ENCODE results near the gene ATOH8. TPM values are rescaled to one million over a fixed set of nuclear protein-coding genes. Genes with fewer than 3 reads are reported as not detected.

The ATOH8 gene
- polyA plus RNA-seq, 1 donor: 5.1 TPM

DNA sequence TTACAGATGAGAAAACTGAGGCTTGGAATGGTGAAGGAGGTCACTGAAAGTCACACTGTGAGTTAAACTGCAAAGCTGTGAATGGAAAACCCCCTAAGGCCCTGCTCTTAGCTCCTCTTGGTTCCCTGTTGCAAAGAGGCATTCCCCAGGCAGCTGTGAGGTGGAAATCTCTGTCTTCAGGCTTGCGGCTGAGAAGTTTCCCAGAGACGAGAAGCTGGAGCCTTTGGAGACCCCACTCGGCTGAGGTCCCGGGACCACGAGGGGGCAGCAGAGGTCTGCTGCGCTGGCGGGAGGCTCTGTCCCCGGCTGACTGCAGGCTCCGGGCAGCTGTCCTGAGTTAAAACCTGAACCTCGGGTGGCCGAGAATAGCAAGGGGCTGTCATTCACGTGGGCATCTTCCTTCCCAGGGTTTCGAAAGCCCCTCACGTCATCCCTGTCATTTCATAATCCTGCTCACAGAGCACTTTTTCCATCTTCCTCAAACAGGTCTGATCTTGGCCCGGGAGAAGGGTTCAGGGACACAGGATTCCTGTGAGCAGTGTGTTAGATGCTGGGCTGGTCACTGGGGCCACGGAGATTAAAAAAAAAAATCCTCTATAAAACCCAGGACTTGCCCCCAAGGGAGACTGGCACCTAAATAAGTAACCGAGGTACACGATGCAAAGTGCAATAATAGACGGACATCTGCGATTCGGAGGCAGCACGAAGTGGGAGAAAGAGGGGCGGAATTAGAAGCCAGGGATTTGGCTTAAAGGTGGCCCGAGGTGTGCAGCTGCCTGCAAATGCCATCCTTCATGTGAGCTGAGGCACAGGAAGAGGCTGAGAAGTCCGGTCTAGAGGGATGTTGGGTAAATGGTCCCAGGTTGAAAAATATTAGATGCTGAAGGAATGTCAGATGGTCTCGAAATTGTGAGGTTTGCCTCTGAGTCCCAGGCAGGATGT, 24.6 kb upstream of the ATOH8 start:
- DNase-seq: peak; percentile 54 to 67
- Histone ChIP-seq H3K27me3 (ENCODE audit: control insufficient read depth, insufficient read depth, low read length) (peaks cover 10% of the 10 kb centered on the region), H3K4me3 (ENCODE audit: low read length) (no peak overlapping the region), H3K27ac (ENCODE audit: low read length) (no peak overlapping the region), H3K36me3 (ENCODE audit: control insufficient read depth, insufficient read depth, low read length) (no peaks in the 10 kb centered on the region), H3K4me1 (ENCODE audit: control insufficient read depth, insufficient read depth, low read length) (no peaks in the 10 kb centered on the region), H3K9me3 (ENCODE audit: control insufficient read depth, low read depth, low read length) (no peaks in the 10 kb centered on the region)
- WGBS (ENCODE audit: insufficient coverage, low lambda C conversion rate): 35% methylated on average over 2 of the region's 26 CpGs

DNA sequence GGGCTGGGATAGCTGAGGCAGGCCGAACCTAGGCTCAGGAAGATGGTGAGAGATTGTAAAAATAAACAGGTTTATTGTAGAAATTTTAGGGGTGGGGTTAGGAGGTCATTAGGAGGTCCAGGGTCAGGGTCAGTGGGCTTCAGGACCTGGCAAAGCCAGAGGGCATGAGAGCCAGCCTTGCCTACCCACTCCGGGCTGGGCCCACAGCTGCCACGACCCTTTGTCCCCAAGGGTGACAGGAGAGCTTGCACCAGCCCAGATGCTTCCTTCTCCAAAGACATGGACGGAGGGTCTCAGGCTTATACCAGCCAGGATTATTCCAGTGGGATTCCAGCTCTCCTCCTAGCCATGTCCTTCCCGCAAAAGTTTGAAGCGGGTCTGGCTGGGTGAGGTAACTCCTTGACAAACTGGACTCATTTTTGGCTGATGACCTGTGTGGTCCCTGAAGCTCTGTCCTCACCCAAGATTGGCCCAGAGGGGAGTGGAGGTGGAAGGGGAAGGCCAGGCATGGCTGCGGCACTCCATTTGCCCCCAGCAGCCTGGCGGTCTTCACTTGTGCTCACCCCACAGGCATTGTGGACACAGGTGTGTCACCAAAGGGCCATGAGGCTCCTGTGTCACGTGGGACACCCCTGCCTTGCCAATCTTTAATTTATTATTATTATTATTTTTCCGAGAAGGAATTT, 23.8 kb upstream of the ATOH8 start:
- DNase-seq: no peak
- no CpG with 5 or more reads among the region's 10 CpGs for WGBS (ENCODE audit: insufficient coverage, low lambda C conversion rate)

DNA sequence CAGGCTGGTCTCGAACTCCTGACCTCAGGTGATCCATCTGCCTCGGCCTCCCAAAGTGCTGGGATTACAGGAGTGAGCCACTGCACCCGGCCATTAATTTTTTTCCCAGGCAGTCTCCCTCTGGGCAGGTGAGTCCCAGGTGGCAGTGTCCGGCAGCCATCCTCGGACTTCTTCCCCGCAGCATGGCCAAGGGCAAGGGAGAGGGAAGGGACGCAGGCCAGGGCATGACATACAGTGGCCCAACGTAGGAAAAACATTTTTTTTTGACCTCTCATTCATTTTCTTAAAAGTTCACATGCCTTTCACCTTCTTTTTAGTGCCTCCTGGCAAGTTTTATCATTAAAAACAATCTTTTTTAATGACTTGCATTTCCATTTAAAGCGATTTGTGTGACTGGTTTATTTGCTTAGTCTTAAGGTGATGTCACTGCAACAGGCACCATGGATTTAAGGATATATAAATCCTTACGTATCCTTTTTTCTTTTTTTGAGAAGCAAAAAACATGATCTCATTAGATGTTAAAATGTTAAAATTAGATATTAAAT, 23.0 kb upstream of the ATOH8 start:
- 100% methylated on average over 1 of the region's 10 CpGs for WGBS (ENCODE audit: insufficient coverage, low lambda C conversion rate)
- Histone ChIP-seq H3K27ac (ENCODE audit: low read length) (no peak overlapping the region), H3K4me3 (ENCODE audit: low read length) (no peak overlapping the region), H3K9me3 (ENCODE audit: control insufficient read depth, low read depth, low read length) (no peaks in the 10 kb centered on the region), H3K36me3 (ENCODE audit: control insufficient read depth, insufficient read depth, low read length) (no peaks in the 10 kb centered on the region), H3K27me3 (ENCODE audit: control insufficient read depth, insufficient read depth, low read length) (peaks cover 15% of the 10 kb centered on the region), H3K4me1 (ENCODE audit: control insufficient read depth, insufficient read depth, low read length) (no peaks in the 10 kb centered on the region)
- no peak for DNase-seq

More for the DNA sequence above, 23.8 kb upstream of the ATOH8 start:
- Histone ChIP-seq H3K4me3 (ENCODE audit: low read length) (no peak overlapping the region), H3K27me3 (ENCODE audit: control insufficient read depth, insufficient read depth, low read length) (peaks cover 15% of the 10 kb centered on the region), H3K36me3 (ENCODE audit: control insufficient read depth, insufficient read depth, low read length) (no peaks in the 10 kb centered on the region), H3K9me3 (ENCODE audit: control insufficient read depth, low read depth, low read length) (no peaks in the 10 kb centered on the region), H3K4me1 (ENCODE audit: control insufficient read depth, insufficient read depth, low read length) (no peaks in the 10 kb centered on the region), H3K27ac (ENCODE audit: low read length) (no peak overlapping the region)

DNA sequence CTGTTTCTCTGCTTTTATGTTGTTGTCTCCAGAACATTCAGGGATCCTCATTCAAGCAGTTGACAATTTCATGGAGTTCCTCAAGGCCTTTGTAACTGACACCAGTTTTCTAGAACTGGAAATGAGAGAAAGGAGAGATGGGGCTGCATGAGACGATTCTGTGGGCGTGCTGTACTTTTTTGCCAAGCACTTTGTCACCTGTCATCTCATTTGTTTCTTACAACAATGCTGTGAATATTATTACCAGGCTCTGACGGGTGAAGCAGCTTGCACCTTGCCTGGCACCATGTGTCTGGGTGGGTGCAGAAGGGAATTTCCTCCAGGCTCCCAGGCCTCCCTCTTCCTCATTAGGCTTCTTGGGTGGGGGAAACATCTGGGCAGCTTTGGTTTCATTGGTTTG, 22.2 kb upstream of the ATOH8 start:
- Histone ChIP-seq H3K27me3 (ENCODE audit: control insufficient read depth, insufficient read depth, low read length) (peaks cover 15% of the 10 kb centered on the region), H3K4me1 (ENCODE audit: control insufficient read depth, insufficient read depth, low read length) (no peaks in the 10 kb centered on the region), H3K4me3 (ENCODE audit: low read length) (no peak overlapping the region), H3K27ac (ENCODE audit: low read length) (no peak overlapping the region), H3K36me3 (ENCODE audit: control insufficient read depth, insufficient read depth, low read length) (no peaks in the 10 kb centered on the region), H3K9me3 (ENCODE audit: control insufficient read depth, low read depth, low read length) (no peaks in the 10 kb centered on the region)
- DNase-seq: no peak
- no CpG with 5 or more reads among the region's 3 CpGs for WGBS (ENCODE audit: insufficient coverage, low lambda C conversion rate)

DNA sequence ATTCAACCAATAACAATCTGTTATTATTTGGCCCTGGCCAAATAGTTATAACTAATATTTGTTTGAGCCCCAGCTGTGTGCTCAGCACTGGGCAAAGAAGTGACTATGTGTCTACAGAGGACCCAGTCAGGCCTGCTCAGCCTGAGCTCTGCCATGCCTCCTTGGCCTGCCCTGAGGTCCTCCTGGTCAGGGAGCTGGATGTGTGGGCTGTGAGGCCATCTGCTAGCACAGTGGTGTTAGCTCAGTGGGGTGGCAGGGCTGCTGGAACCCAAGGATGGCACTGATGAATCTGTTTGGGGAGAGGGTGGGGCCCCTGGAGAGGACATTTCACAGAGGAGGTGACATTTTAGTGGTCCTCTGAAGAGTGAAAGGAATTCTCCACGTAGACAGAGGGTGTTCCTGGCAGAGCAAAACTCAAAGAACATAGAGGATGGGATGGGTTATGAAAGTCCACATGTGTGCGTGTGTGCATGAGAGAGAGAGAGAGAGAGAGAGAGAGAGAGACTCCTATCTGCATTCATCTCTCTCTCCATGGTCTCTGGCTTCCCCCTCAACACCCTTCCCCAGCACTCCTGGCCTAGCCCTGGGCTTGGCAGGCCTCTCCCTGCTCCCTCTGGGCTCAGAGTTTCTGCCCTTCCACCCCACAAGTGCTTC, 21.2 kb upstream of the ATOH8 start:
- Histone ChIP-seq H3K4me1 (ENCODE audit: control insufficient read depth, insufficient read depth, low read length) (no peaks in the 10 kb centered on the region), H3K27me3 (ENCODE audit: control insufficient read depth, insufficient read depth, low read length) (peaks cover 15% of the 10 kb centered on the region), H3K27ac (ENCODE audit: low read length) (no peak overlapping the region), H3K36me3 (ENCODE audit: control insufficient read depth, insufficient read depth, low read length) (no peaks in the 10 kb centered on the region), H3K9me3 (ENCODE audit: control insufficient read depth, low read depth, low read length) (no peaks in the 10 kb centered on the region), H3K4me3 (ENCODE audit: low read length) (no peak overlapping the region)
- WGBS (ENCODE audit: insufficient coverage, low lambda C conversion rate): no CpG with 5 or more reads among the region's 2 CpGs
- DNase-seq: no peak

DNA sequence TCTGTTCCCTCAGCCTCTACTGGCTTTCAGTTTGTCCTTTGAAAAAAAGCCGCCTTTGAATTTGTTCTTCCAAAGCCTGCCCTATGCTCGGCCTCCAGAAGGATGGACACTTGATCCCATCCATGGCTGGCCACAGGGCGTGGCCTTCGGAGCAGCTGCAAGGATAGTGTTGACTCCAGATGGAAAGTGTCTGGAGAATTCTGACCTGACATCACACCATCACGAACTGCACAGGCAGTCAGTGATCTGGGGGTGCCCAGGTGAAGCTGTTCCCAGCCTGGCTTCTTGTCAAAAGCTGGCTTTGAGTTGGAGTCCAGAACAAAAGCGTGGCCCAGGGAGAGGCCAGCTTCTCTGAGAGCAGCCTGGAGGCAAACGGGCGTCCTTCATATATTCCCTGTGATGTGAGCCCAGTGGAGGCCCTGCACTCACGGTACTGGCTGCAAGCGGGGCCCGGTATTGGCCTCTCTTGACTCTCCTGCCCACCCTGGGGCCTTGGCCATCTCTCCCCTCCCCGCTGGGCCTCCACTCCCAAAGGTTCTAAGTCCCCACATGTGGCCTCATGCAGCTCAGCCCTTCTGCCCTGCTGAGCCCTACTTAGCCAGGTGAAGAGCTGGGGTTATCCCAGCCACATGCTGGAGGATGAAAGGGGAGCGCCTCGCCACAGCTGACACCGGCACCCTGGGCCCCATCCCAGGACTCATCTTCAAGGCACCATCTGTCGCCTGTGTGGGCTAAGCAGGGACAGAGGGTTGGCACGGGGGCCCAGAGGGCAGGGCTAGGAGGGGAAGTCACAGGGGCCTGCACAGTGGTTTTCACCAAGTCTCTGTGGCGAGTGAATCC, 20.4 kb upstream of the ATOH8 start:
- Histone ChIP-seq H3K36me3 (ENCODE audit: control insufficient read depth, insufficient read depth, low read length) (no peaks in the 10 kb centered on the region), H3K4me3 (ENCODE audit: low read length) (no peak overlapping the region), H3K9me3 (ENCODE audit: control insufficient read depth, low read depth, low read length) (no peaks in the 10 kb centered on the region), H3K4me1 (ENCODE audit: control insufficient read depth, insufficient read depth, low read length) (no peaks in the 10 kb centered on the region), H3K27ac (ENCODE audit: low read length) (no peak overlapping the region), H3K27me3 (ENCODE audit: control insufficient read depth, insufficient read depth, low read length) (peaks cover 12% of the 10 kb centered on the region)
- DNase-seq: no peak
- WGBS (ENCODE audit: insufficient coverage, low lambda C conversion rate): no CpG with 5 or more reads among the region's 18 CpGs

DNA sequence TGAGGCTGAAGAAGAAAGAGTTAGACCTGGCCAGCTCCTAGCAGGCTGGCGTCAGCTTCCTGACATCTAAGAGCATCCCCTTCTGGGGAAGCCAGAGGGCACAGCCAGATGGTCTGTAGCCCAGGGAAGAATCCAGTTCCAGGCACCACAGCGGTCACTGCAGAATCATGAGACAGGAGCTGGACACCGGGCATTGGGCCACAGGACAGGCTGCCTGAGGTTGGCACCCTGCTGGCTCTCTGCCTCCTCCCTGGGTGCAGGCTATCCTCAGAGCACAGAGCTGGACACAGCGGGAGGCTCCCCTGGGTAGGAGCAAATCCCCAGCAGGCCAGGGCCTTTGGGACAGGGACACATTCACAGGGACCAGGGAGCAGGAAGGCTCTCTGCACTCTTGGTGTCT, 19.8 kb upstream of the ATOH8 start:
- no CpG with 5 or more reads among the region's 4 CpGs for WGBS (ENCODE audit: insufficient coverage, low lambda C conversion rate)
- H3K27me3 ChIP-seq (ENCODE audit: control insufficient read depth, insufficient read depth, low read length): peaks cover 14% of the 10 kb centered on the region
- no peak overlapping the region for H3K4me3 ChIP-seq (ENCODE audit: low read length)
- H3K9me3 ChIP-seq (ENCODE audit: control insufficient read depth, low read depth, low read length): no peaks in the 10 kb centered on the region
- no peak for DNase-seq
- H3K36me3 ChIP-seq (ENCODE audit: control insufficient read depth, insufficient read depth, low read length): no peaks in the 10 kb centered on the region
- no peak overlapping the region for H3K27ac ChIP-seq (ENCODE audit: low read length)
- H3K4me1 ChIP-seq (ENCODE audit: control insufficient read depth, insufficient read depth, low read length): no peaks in the 10 kb centered on the region

DNA sequence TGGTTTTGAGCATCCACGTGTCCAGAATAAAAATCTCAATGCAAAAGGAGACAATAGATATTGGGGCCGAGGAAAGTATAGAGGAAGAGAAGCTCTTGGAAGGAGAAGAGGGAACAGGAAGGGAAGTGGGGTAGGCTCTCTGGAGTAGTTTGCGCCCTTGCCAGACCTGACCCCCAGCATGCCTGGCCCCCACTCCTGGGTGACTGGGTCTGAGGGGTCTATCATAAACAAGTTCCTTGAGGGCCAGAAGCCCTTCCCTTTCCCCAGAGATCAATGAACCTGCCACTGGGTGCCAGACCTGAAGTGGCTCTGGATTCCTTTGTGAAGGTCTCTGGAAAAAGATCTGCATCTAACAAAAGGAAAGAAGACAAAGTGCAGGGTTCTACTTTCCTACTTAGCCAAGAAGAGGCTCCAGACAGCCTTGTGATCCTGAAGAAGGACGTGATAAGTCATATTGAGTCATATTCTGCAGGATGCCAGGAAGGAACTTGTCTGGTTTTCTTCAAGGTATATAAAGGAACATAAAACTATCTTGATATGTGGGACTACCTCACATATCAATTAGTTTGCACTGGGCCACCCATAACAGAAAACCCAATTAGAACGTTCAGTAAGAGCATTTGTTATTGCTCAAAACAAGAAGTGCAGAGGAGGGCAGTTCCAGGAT, 18.7 kb upstream of the ATOH8 start:
- Histone ChIP-seq H3K4me1 (ENCODE audit: control insufficient read depth, insufficient read depth, low read length) (no peaks in the 10 kb centered on the region), H3K36me3 (ENCODE audit: control insufficient read depth, insufficient read depth, low read length) (no peaks in the 10 kb centered on the region), H3K27ac (ENCODE audit: low read length) (no peak overlapping the region), H3K27me3 (ENCODE audit: control insufficient read depth, insufficient read depth, low read length) (peaks cover 22% of the 10 kb centered on the region), H3K4me3 (ENCODE audit: low read length) (no peak overlapping the region), H3K9me3 (ENCODE audit: control insufficient read depth, low read depth, low read length) (no peaks in the 10 kb centered on the region)
- no peak for DNase-seq
- 72% methylated on average over 3 of the region's 5 CpGs for WGBS (ENCODE audit: insufficient coverage, low lambda C conversion rate)

DNA sequence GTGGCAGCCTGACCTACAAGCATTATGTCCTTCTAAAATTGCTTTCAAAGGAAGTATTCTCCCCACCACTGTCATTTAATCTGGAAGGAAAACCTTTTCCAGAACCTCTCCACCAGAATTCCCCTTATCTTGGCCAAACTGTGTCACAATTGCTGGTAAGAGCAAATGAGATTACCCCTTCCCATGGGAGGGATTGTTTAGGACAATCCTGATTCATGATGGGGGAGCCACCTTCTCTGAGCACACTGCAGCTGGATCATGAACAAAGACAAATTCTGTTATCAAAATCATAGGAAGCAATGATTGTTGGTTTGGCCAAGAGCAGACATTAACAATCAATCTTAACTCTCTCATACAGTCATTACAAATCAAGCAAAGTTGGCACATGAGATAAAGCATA, 18.1 kb upstream of the ATOH8 start:
- no peaks in the 10 kb centered on the region for H3K4me1 ChIP-seq (ENCODE audit: control insufficient read depth, insufficient read depth, low read length)
- no peaks in the 10 kb centered on the region for H3K36me3 ChIP-seq (ENCODE audit: control insufficient read depth, insufficient read depth, low read length)
- no peak overlapping the region for H3K27ac ChIP-seq (ENCODE audit: low read length)
- H3K27me3 ChIP-seq (ENCODE audit: control insufficient read depth, insufficient read depth, low read length): peaks cover 24% of the 10 kb centered on the region
- H3K4me3 ChIP-seq (ENCODE audit: low read length): no peak overlapping the region
- no peak for DNase-seq
- H3K9me3 ChIP-seq (ENCODE audit: control insufficient read depth, low read depth, low read length): no peaks in the 10 kb centered on the region
